HUES48 (cell line): ENCODE measurements around the gene ALDOB.
A peak's percentile ranks its signal among the peaks of the same experiment; 100 is the strongest.

Experiments
- H3K27ac ChIP-seq: one replicate; pipeline ENCODE4 v1.7.0; 2013; ENCODE audit warnings: low read depth, low read length, inconsistent platforms
- H3K27me3 ChIP-seq: 2 replicates; pipeline ENCODE4 v1.6.1; 2013; ENCODE audit warnings: mild to moderate bottlenecking, low read length; ENCODE audit not compliant: control insufficient read depth, insufficient read depth
- H3K36me3 ChIP-seq: 2 replicates; pipeline ENCODE4 v1.6.1; 2013; ENCODE audit warnings: low read length; ENCODE audit not compliant: control insufficient read depth, insufficient read depth
- H3K4me1 ChIP-seq: 2 replicates; pipeline ENCODE4 v1.6.1; 2013; ENCODE audit warnings: mild to moderate bottlenecking, low read length; ENCODE audit not compliant: control insufficient read depth, insufficient read depth
- H3K4me3 ChIP-seq: 2 replicates; pipeline ENCODE4 v1.5.1; 2013; ENCODE audit warnings: mild to moderate bottlenecking, low read depth, low read length
- H3K9ac ChIP-seq: 2 replicates; pipeline ENCODE4 v1.6.1; 2013; ENCODE audit warnings: mild to moderate bottlenecking, low read depth, low read length, moderate library complexity
- H3K9me3 ChIP-seq: 2 replicates; pipeline ENCODE4 v1.6.1; 2013; ENCODE audit warnings: low read length; ENCODE audit not compliant: control insufficient read depth, insufficient read depth

ALDOB gene

GRCh38 chr9:101403516-101404285, 31.9 kb downstream of the ALDOB start:
- H3K27ac ChIP-seq: no peak overlapping the region
- H3K27me3 ChIP-seq: no peaks in the 10 kb centered on the region
- H3K9ac ChIP-seq: no peak overlapping the region
- H3K9me3 ChIP-seq: peaks cover 36% of the 10 kb centered on the region
- peaks cover 9% of the 10 kb centered on the region; the same call in 1 of the 2 replicates for H3K4me1 ChIP-seq
- peaks cover 85% of the 10 kb centered on the region for H3K36me3 ChIP-seq
- H3K4me3 ChIP-seq: no peak overlapping the region

- no peak overlapping the region for H3K27ac ChIP-seq
- H3K9me3 ChIP-seq: peaks cover 7% of the 10 kb centered on the region
- H3K9ac ChIP-seq: no peak overlapping the region
- peaks cover 13% of the 10 kb centered on the region; the same call in 1 of the 2 replicates for H3K4me1 ChIP-seq
- peaks cover 69% of the 10 kb centered on the region for H3K36me3 ChIP-seq
- no peaks in the 10 kb centered on the region for H3K27me3 ChIP-seq
- no peak overlapping the region for H3K4me3 ChIP-seq
These were observed 35.5 kb downstream of the ALDOB start for GRCh38 chr9:101400120-101400519.

DNA sequence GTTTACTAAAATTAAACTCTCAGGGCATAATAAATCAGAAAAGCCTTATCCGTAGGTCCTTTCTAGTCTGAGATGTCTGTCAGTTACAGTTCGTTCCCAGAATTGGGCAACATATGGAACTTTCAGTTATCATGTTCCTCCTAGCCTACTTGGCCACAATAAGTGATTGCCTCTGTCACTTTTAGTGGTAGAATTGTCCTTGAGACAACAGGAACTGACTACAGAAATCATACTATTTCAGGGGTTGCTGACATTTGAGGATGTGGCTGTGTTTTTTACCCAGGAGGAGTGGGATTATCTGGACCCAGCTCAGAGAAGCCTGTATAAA, 36.0 kb downstream of the ALDOB start:
- no peaks in the 10 kb centered on the region for H3K27me3 ChIP-seq
- H3K9me3 ChIP-seq: peaks cover 1% of the 10 kb centered on the region; the same call in 1 of the 2 replicates
- peak overlapping the region; percentile 98 for H3K4me3 ChIP-seq
- peaks cover 13% of the 10 kb centered on the region; the same call in 1 of the 2 replicates for H3K4me1 ChIP-seq
- peaks cover 68% of the 10 kb centered on the region for H3K36me3 ChIP-seq
- no peak overlapping the region for H3K27ac ChIP-seq
- H3K9ac ChIP-seq: no peak overlapping the region

DNA sequence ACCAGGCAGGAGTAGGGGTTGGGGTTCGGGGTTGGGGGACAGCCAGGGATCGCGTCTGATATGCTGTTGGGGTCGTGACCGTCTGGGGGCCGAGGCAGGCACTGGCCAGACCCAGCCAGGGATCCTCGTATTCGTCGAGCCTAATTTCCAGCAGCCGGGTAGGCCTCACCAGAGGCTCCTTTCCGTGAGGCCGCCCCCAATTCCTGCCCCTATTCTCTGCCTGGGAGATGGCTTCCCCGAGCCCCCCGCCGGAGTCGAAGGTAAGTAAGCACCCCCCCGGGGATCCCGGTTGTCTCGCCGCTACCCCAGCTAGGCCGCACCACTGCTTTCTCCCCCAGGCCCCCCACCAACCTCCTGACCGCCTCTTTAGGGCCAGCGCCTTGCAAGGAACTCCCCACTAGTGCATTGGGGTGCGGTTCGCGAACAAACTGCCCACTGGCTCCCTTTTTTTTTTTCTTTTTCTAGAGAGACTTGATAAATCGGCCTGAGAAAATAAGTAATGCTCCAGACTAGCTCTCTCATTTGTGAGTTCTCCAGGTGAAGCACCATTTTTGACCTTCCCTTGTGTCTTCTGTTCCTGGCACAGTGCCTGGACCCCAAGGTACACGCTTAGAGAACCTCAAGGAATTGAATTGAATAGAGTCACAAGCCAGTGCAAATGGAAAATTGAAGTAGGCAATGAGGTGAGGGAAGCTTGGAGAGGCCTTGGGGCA, 36.5 kb downstream of the ALDOB start:
- H3K36me3 ChIP-seq: peaks cover 67% of the 10 kb centered on the region

GRCh38 chr9:101398068-101398929, 37.3 kb downstream of the ALDOB start, which contains the start of the genes MRPL50 and ZNF189:
MRPL50 (minus strand) TSS chr9:101398618; CDS start chr9:101398592, 26 bp downstream.
ZNF189 (plus strand) TSS chr9:101398851; CDS start chr9:101399157, 306 bp downstream.
- H3K4me3 ChIP-seq: peak within 1 kb of the TSS; percentile 98
- H3K36me3 ChIP-seq: peaks cover 64% of the 10 kb centered on the region
- H3K9me3 ChIP-seq: 0 out of 2 replicates have a peak, but pooled peaks cover 7% of the 10 kb centered on the region
- H3K4me1 ChIP-seq: peaks cover 13% of the 10 kb centered on the region; the same call in 1 of the 2 replicates
- peak within 1 kb of the TSS; percentile 78 for H3K27ac ChIP-seq
- no peaks in the 10 kb centered on the region for H3K27me3 ChIP-seq
- H3K9ac ChIP-seq: peak within 1 kb of the TSS; percentile 94

More for the DNA sequence above, 36.5 kb downstream of the ALDOB start:
- Histone ChIP-seq H3K9ac (peak overlapping the region; percentile 34; the same call in 1 of the 2 replicates), H3K27me3 (no peaks in the 10 kb centered on the region), H3K4me1 (peaks cover 13% of the 10 kb centered on the region; the same call in 1 of the 2 replicates), H3K4me3 (peak overlapping the region; percentile 98), H3K9me3 (no peaks in the 10 kb centered on the region), H3K27ac (no peak overlapping the region)

DNA sequence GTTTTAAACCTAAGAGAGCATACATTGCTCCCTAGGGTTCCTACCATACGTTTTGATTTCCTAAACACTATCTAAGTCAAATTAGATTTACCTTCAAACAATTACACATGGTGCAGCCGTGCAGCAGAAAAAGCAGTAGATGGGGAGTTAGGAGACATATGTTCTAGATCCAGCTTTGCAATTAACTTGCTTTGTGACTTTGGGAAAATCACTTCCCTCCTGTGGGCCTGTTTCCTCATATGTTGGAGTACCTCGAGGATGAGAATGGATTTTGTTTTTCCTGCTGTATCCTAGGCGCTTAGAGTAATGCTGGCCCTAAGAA, 37.9 kb downstream of the ALDOB start:
- Histone ChIP-seq H3K4me1 (peaks cover 13% of the 10 kb centered on the region; the same call in 1 of the 2 replicates), H3K36me3 (peaks cover 58% of the 10 kb centered on the region), H3K9me3 (0 out of 2 replicates have a peak, but pooled peaks cover 9% of the 10 kb centered on the region), H3K27me3 (no peaks in the 10 kb centered on the region), H3K4me3 (peak overlapping the region; percentile 98), H3K27ac (peak overlapping the region; percentile 78), H3K9ac (peak overlapping the region; percentile 94)

DNA sequence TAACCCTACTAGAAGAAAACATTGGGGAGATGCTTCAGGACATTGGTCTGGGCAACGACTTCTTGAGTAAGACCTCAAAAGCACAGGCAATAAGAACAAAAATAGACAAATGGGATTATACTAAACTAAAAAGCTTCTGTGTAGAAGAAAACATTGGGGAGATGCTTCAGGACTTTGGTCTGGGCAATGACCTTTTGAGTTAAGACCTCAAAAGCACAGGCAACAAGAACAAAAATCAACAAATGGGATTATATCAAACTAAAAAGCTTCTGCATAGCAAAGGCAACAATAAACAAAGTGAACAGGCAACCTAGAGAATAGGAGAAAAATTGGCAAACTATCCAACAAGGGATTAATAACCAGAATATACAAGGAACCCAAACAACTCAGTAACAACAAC, 40.9 kb downstream of the ALDOB start:
- H3K27ac ChIP-seq: no peak overlapping the region
- H3K36me3 ChIP-seq: peaks cover 45% of the 10 kb centered on the region
- H3K27me3 ChIP-seq: no peaks in the 10 kb centered on the region
- H3K9ac ChIP-seq: no peak overlapping the region
- 0 out of 2 replicates have a peak, but pooled peaks cover 9% of the 10 kb centered on the region for H3K9me3 ChIP-seq
- no peak overlapping the region for H3K4me3 ChIP-seq
- H3K4me1 ChIP-seq: peaks cover 9% of the 10 kb centered on the region; the same call in 1 of the 2 replicates

- H3K9ac ChIP-seq: no peak overlapping the region
- H3K4me3 ChIP-seq: no peak overlapping the region
- peaks cover 4% of the 10 kb centered on the region for H3K4me1 ChIP-seq
- H3K36me3 ChIP-seq: peaks cover 61% of the 10 kb centered on the region
- no peaks in the 10 kb centered on the region for H3K27me3 ChIP-seq
- 0 out of 2 replicates have a peak, but pooled peaks cover 9% of the 10 kb centered on the region for H3K9me3 ChIP-seq
- H3K27ac ChIP-seq: no peak overlapping the region
These were observed 42.4 kb downstream of the ALDOB start for GRCh38 chr9:101393135-101393534.

DNA sequence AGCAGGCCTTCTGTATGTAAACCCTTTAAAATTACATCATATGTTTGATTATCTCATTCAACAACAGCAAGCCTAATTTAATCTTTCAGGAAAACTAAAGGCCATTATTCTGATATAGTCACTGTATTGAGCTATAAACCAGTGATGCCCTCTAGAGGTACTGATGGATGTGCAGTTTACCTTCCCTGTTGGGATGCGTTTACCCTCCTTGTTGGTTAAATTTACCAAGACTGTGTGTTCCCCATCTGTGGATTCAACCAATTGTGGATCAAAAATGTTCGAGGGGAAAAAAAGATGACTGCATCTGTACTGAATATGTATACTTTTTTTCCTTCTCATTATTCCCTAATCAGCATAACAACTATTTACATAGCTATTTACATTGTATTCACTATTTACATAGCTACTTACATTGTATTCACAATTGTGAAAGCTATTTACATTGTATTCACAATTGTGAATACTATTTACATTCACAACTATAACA, 47.0 kb downstream of the ALDOB start:
- Histone ChIP-seq H3K36me3 (peaks cover 51% of the 10 kb centered on the region), H3K27ac (no peak overlapping the region), H3K27me3 (no peaks in the 10 kb centered on the region), H3K4me3 (no peak overlapping the region; the same call in 1 of the 2 replicates), H3K9ac (no peak overlapping the region), H3K4me1 (peaks cover 10% of the 10 kb centered on the region), H3K9me3 (peaks cover 14% of the 10 kb centered on the region)

GRCh38 chr9:101387871-101388506, 47.6 kb downstream of the ALDOB start:
- no peak overlapping the region for H3K4me3 ChIP-seq
- H3K36me3 ChIP-seq: peaks cover 51% of the 10 kb centered on the region
- peak overlapping the region; percentile 53 for H3K27ac ChIP-seq
- H3K9ac ChIP-seq: no peak overlapping the region
- H3K9me3 ChIP-seq: peaks cover 10% of the 10 kb centered on the region
- H3K27me3 ChIP-seq: no peaks in the 10 kb centered on the region
- peaks cover 15% of the 10 kb centered on the region for H3K4me1 ChIP-seq
